Measurements from ENCODE around the gene CPTP. TPM values are rescaled to one million over a fixed set of nuclear protein-coding genes. Genes with fewer than 3 reads are reported as not detected.

The CPTP gene
- total and polyA plus RNA-seq, 2 of the 13 experiments (the other 11 are each of a cell fraction or from before 2014, with no cell fraction given) = 5.5 to 9.3 TPM

GRCh38 chr1:1349256-1350012 is 24.8 kb downstream of the CPTP start, which contains the start of gene DVL1 (continued):
- TF ChIP-seq, protein P1, sequence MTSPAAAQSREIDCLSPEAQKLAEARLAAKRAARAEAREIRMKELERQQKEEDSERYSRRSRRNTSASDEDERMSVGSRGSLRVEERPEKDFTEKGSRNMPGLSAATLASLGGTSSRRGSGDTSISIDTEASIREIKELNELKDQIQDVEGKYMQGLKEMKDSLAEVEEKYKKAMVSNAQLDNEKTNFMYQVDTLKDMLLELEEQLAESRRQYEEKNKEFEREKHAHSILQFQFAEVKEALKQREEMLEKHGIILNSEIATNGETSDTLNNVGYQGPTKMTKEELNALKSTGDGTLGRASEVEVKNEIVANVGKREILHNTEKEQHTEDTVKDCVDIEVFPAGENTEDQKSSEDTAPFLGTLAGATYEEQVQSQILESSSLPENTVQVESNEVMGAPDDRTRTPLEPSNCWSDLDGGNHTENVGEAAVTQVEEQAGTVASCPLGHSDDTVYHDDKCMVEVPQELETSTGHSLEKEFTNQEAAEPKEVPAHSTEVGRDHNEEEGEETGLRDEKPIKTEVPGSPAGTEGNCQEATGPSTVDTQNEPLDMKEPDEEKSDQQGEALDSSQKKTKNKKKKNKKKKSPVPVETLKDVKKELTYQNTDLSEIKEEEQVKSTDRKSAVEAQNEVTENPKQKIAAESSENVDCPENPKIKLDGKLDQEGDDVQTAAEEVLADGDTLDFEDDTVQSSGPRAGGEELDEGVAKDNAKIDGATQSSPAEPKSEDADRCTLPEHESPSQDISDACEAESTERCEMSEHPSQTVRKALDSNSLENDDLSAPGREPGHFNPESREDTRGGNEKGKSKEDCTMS (CRISPR knock-in tag; conservative IDR thresholded peaks at IDR 0.05) = no peak
- TF ChIP-seq ZNF34 (CRISPR knock-in tag; IDR thresholded peaks at IDR 0.05; ENCODE audit: borderline replicate concordance) (no peak), ZBTB10 (CRISPR knock-in tag; IDR thresholded peaks at IDR 0.05; ENCODE audit: borderline replicate concordance) (no peak), SP2 (CRISPR knock-in tag; IDR thresholded peaks at IDR 0.05) (no peak), CHD4 (IDR thresholded peaks at IDR 0.05; ENCODE audit: borderline replicate concordance, low read length) (no peak), ZNF569 (CRISPR knock-in tag; IDR thresholded peaks at IDR 0.05; ENCODE audit: borderline replicate concordance) (no peak), MXI1 (IDR thresholded peaks at IDR 0.05; ENCODE audit: borderline replicate concordance, low read depth, low read length) (peak; percentile 37; the same call in 1 of the 3 replicates), KLF12 (CRISPR knock-in tag; IDR thresholded peaks at IDR 0.05; ENCODE audit: borderline replicate concordance) (no peak), THAP11 (CRISPR knock-in tag; IDR thresholded peaks at IDR 0.05) (no peak), ZNF564 (CRISPR knock-in tag; IDR thresholded peaks at IDR 0.05) (no peak), JUNB (CRISPR knock-in tag; IDR thresholded peaks at IDR 0.05; ENCODE audit: borderline replicate concordance) (no peak), ZNF672 (CRISPR knock-in tag; IDR thresholded peaks at IDR 0.05) (no peak; the same call in 1 of the 2 replicates), MLXIP (CRISPR knock-in tag; IDR thresholded peaks at IDR 0.05; ENCODE audit: borderline replicate concordance) (no peak), STAG1 (CRISPR knock-in tag; IDR thresholded peaks at IDR 0.05) (peak; percentile 51)
- TF ChIP-seq, protein P2, sequence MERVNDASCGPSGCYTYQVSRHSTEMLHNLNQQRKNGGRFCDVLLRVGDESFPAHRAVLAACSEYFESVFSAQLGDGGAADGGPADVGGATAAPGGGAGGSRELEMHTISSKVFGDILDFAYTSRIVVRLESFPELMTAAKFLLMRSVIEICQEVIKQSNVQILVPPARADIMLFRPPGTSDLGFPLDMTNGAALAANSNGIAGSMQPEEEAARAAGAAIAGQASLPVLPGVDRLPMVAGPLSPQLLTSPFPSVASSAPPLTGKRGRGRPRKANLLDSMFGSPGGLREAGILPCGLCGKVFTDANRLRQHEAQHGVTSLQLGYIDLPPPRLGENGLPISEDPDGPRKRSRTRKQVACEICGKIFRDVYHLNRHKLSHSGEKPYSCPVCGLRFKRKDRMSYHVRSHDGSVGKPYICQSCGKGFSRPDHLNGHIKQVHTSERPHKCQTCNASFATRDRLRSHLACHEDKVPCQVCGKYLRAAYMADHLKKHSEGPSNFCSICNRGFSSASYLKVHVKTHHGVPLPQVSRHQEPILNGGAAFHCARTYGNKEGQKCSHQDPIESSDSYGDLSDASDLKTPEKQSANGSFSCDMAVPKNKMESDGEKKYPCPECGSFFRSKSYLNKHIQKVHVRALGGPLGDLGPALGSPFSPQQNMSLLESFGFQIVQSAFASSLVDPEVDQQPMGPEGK (CRISPR knock-in tag; IDR thresholded peaks at IDR 0.05) = peak; percentile 80
- TF ChIP-seq, protein P3, sequence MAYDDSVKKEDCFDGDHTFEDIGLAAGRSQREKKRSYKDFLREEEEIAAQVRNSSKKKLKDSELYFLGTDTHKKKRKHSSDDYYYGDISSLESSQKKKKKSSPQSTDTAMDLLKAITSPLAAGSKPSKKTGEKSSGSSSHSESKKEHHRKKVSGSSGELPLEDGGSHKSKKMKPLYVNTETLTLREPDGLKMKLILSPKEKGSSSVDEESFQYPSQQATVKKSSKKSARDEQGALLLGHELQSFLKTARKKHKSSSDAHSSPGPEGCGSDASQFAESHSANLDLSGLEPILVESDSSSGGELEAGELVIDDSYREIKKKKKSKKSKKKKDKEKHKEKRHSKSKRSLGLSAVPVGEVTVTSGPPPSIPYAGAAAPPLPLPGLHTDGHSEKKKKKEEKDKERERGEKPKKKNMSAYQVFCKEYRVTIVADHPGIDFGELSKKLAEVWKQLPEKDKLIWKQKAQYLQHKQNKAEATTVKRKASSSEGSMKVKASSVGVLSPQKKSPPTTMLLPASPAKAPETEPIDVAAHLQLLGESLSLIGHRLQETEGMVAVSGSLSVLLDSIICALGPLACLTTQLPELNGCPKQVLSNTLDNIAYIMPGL (CRISPR knock-in tag; IDR thresholded peaks at IDR 0.05; ENCODE audit: borderline replicate concordance in 1 of 2, low read depth in 1 of 2) = peak; percentile 67 to 83; a peak in 3 of 4 replicates
